MM.1S (cell line): ENCODE measurements around the gene CSE1L.

ENCODE experiments used
- EZH2 ChIP-seq: fragments of 300-600 bp; sonication (generic); optimal IDR thresholded peaks from 2 replicates; pipeline ENCODE3; 2017; ENCODE audit warnings: low read depth, mild to moderate bottlenecking, antibody characterized with exemption, low read length, mixed read lengths
- EZH2phosphoT487 ChIP-seq: fragments of 300-600 bp; sonication (generic); IDR thresholded peaks from 2 replicates; pipeline ENCODE4 v1.6.1; 2018; ENCODE audit warnings: antibody characterized with exemption, low read length
- TF ChIP-seq, protein P1 (sequence below): fragments of 300-600 bp; sonication (generic); IDR thresholded peaks from 2 replicates; pipeline ENCODE4 v1.5.1; 2016; ENCODE audit warnings: antibody characterized with exemption, low read length, mixed read lengths

DNA sequence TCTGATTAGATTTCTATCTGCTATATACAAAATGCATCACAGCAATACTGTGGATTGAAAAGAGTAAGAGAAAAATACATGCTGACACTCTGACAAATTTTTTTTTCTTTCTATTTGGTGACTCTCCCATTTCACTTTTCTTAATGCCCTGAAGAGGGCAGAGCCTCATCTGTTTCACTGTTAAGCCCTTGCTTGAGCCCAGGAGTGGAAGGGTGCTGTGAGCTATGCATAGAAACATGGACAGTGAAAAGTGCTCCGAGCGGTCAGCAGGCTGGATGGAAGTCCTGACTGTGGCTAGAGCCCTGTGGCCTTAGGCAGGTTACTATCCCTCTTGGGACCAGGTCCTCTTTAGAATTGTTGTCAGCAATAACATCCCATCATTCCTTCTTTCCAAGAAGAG, 17.4 kb upstream of the CSE1L start:
- TF ChIP-seq, protein P1, sequence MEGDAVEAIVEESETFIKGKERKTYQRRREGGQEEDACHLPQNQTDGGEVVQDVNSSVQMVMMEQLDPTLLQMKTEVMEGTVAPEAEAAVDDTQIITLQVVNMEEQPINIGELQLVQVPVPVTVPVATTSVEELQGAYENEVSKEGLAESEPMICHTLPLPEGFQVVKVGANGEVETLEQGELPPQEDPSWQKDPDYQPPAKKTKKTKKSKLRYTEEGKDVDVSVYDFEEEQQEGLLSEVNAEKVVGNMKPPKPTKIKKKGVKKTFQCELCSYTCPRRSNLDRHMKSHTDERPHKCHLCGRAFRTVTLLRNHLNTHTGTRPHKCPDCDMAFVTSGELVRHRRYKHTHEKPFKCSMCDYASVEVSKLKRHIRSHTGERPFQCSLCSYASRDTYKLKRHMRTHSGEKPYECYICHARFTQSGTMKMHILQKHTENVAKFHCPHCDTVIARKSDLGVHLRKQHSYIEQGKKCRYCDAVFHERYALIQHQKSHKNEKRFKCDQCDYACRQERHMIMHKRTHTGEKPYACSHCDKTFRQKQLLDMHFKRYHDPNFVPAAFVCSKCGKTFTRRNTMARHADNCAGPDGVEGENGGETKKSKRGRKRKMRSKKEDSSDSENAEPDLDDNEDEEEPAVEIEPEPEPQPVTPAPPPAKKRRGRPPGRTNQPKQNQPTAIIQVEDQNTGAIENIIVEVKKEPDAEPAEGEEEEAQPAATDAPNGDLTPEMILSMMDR: peak; percentile 15
- no peak for TF ChIP-seq EZH2phosphoT487
- TF ChIP-seq EZH2: no peak
